Fibroblast of the aortic adventitia (primary cell): ENCODE measurements around the gene FKBP15. TPM values are rescaled to one million over a fixed set of nuclear protein-coding genes. Genes with fewer than 3 reads are reported as not detected.

Source experiments
- DNase-seq: peaks from one replicate; pipeline ENCODE4 v3.0.0-alpha.2; 2010; ENCODE audit warnings: low read depth
- H3K4me3 ChIP-seq: 2 replicates; pipeline ENCODE4 v1.5.1; 2011; ENCODE audit warnings: low read depth, mild to moderate bottlenecking, control low read depth, low read length, moderate library complexity
- total RNA-seq: library from RNA; depleted of rRNA; stranded (reverse); fragments of >200 nt; gene quantifications from 2 replicates; pipeline ENCODE4 v1.2.3, GENCODE V29; 2012; ENCODE audit warnings: low replicate concordance
- TF ChIP-seq, protein P1 (sequence below): IDR thresholded peaks from 2 replicates; pipeline ENCODE4 v1.5.1; 2011; ENCODE audit warnings: mild to moderate bottlenecking, low read length, control low read depth, inconsistent platforms; ENCODE audit not compliant: insufficient read depth

Gene FKBP15
- total RNA-seq, 1 donor: 27.7 TPM

DNA sequence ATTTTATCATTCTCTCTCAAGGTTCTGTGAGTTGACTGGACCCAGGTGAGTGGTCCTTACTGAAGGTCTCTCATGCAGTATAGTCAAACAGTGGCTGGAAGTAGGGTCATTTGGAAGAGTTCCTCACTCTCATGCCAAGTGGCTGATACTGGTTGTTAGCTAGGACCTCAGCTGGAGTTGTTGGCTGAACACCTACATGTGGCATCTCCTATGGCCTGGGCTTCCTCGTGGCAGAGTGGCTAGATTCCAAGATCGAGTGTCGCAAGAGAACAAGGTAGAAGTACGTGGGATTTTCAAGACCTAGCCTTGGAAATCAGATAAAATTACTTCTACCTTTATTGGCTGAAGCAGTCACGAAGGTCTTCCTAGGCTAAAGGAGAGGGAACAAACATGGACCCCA, 62.6 kb downstream of the FKBP15 start:
- no peak for DNase-seq
- H3K4me3 ChIP-seq: no peak overlapping the region
- TF ChIP-seq, protein P1, sequence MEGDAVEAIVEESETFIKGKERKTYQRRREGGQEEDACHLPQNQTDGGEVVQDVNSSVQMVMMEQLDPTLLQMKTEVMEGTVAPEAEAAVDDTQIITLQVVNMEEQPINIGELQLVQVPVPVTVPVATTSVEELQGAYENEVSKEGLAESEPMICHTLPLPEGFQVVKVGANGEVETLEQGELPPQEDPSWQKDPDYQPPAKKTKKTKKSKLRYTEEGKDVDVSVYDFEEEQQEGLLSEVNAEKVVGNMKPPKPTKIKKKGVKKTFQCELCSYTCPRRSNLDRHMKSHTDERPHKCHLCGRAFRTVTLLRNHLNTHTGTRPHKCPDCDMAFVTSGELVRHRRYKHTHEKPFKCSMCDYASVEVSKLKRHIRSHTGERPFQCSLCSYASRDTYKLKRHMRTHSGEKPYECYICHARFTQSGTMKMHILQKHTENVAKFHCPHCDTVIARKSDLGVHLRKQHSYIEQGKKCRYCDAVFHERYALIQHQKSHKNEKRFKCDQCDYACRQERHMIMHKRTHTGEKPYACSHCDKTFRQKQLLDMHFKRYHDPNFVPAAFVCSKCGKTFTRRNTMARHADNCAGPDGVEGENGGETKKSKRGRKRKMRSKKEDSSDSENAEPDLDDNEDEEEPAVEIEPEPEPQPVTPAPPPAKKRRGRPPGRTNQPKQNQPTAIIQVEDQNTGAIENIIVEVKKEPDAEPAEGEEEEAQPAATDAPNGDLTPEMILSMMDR: no peak

- no peak for DNase-seq
- TF ChIP-seq, protein P1: no peak
- H3K4me3 ChIP-seq: no peak overlapping the region
Observed at GRCh38 chr9:113156880-113157279, 64.2 kb downstream of the FKBP15 start.

DNA sequence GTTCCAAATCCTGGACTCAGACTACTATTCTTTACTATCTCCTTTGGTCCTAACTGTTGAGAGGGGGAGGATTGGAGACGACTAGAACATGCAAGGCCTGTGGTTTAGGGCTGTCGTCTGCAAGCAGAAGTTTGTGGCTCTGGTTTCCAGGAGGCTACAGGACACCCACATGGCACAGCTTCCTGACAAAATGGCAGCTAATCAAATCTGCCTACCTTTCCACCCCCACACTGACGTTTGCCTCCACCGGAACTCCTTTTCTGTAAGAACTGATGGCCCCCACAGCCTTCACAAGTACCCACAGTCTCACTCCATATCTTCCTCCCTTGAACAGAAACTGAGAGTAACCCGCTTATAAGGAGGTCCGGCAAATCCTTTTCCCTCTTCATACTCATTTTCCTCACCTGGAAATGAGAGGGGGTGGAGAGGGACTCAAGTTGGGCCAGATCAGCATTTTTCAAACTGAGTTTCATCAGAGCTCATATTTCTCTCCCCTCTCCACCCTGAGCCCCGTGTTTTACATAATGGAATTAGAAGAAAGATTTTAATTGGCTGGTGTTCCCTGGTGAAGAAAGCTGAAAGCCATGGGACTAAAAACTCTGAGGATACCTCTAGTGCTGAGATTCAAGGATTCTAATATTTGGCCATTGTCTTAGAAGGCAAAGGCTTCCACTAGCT, 65.0 kb downstream of the FKBP15 start:
- TF ChIP-seq, protein P1: no peak
- no peak for DNase-seq
- no peak overlapping the region for H3K4me3 ChIP-seq

DNA sequence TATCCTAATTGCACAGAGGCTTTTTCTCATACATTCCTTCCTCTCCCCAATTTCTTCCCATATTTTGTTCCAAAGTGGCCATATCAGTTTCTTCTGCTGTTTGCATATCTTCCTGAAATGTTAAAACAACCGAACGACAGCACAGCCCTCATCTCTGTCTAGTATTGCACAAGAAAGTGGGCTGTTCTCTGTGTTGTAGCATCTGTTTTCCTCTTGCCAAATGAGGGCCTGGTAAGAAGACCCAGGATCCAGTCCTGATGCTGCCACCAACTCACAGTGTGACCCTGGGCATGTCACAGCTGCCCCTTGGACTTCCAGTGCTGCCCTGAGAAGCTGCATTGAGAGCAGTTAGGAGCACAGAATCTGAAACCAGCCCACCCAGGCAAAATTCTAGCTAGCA, 66.1 kb downstream of the FKBP15 start:
- DNase-seq: no peak
- TF ChIP-seq, protein P1: no peak
- H3K4me3 ChIP-seq: no peak overlapping the region

GRCh38 chr9:113154471-113154870, 66.6 kb downstream of the FKBP15 start:
- TF ChIP-seq, protein P1: no peak
- peak; percentile 37 for DNase-seq
- H3K4me3 ChIP-seq: no peak overlapping the region

DNA sequence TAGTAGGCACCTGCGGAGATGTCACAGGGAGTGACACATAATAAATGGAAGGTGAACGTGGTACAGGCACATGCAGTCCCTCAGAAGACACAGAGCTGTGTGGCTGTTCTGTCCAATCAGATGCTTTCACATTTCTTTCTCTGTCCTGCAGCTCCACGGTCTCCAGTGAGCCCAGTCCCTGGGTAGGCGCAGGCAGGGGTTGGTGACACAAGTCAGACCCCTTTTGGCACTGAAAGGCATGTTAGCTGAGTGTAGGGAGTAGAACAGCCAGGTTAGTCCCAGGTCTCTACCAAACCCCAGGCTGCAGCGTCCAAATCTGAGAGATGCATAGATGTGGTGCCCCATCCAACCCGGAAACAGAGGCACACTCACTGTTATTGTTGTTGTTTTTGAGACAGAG, 67.5 kb downstream of the FKBP15 start:
- H3K4me3 ChIP-seq: no peak overlapping the region
- TF ChIP-seq, protein P1: no peak
- DNase-seq: no peak

DNA sequence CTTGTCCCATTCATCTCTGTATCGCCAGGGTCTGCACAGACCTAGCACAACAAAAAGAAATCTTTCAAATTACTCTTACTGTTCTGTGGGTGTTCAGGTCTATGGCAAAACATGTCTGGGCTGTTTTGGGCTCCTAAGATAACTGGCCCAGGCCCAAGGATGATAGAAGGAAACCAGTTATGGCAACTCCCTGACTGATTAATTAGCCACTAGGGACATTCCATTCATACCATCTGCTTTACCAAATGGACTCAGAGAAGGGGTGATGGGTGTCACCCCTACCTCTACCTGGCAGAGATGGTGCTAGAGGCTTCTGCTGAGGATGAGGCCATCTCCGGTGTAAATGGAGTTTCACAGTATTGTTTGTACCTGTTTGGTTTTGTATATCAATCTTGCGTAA, 68.4 kb downstream of the FKBP15 start:
- TF ChIP-seq, protein P1: no peak
- no peak overlapping the region for H3K4me3 ChIP-seq
- DNase-seq: no peak
